Activated CD8-positive, alpha-beta T cell treated with anti-CD3 and anti-CD28 coated beads for 36 hours (primary cell): ENCODE results near the gene SLC4A4. TPM values are rescaled to one million over a fixed set of nuclear protein-coding genes. Genes with fewer than 3 reads are reported as not detected.

ENCODE experiments used
- ATAC-seq: fragments of 200-7000 bp; cut with Tn5 transposase; one replicate; pipeline ENCODE4 v1.10.0; 2021; ENCODE audit warnings: mild to moderate bottlenecking, moderate library complexity
- CTCF ChIA-PET: fragments of 350-600 bp; sonication (Branson Sonifier 250); formaldehyde crosslinking; loops from one replicate; lab custom pipeline; 2021; ENCODE audit warnings: antibody characterized with exemption; lab: Charles Lee
- POLR2A ChIA-PET: fragments of 350-600 bp; sonication (Branson Sonifier 250); formaldehyde crosslinking; loops from one replicate; lab custom pipeline; 2021; ENCODE audit warnings: antibody characterized with exemption; lab: Charles Lee
- DNase-seq: peaks from one replicate; pipeline ENCODE4 v3.0.0-alpha.2; 2020
- H3K27ac Mint-ChIP-seq: one replicate; pipeline ENCODE4 v1.8.0; 2021; ENCODE audit warnings: mild to moderate bottlenecking, mixed read lengths
- H3K27me3 Mint-ChIP-seq: one replicate; pipeline ENCODE4 v1.8.0; 2021; ENCODE audit warnings: mixed read lengths
- H3K36me3 Mint-ChIP-seq: one replicate; pipeline ENCODE4 v1.8.0; 2021; ENCODE audit warnings: low read depth, mixed read lengths
- H3K4me1 Mint-ChIP-seq: one replicate; pipeline ENCODE4 v1.8.0; 2021; ENCODE audit warnings: low read depth, mixed read lengths
- H3K4me3 Mint-ChIP-seq: one replicate; pipeline ENCODE4 v1.8.0; 2021; ENCODE audit warnings: mild to moderate bottlenecking, moderate library complexity, mixed read lengths
- H3K9me3 Mint-ChIP-seq: one replicate; pipeline ENCODE4 v1.8.0; 2021; ENCODE audit warnings: mixed read lengths
- intact Hi-C: fragments of 100-400 bp; cut with micrococcal nuclease; formaldehyde crosslinking; loops from one replicate; pipeline ENCODE4 v1.10.0; 2022
- total RNA-seq, 2 experiments: library from RNA; stranded (reverse); gene quantifications; one replicate each; pipeline ENCODE4 v1.2.3, GENCODE V29; 2021
- TF ChIP-seq, protein P1 (sequence below): fragments of 200-600 bp; IDR thresholded peaks from one replicate; pipeline ENCODE4 v1.8.0; 2022; ENCODE audit warnings: antibody characterized with exemption, mild to moderate bottlenecking

The SLC4A4 gene
- total RNA-seq, 2 experiments from 2014 or later: 0.59 to 0.81 TPM

- CTCF ChIA-PET: no interaction called here
- H3K36me3 Mint-ChIP-seq: no peaks in the 10 kb centered on the region
- H3K4me1 Mint-ChIP-seq: no peaks in the 10 kb centered on the region
- ATAC-seq (no peak), DNase-seq (no peak)
- H3K27me3 Mint-ChIP-seq: no peaks in the 10 kb centered on the region
- intact Hi-C loops: no loop called here
- POLR2A ChIA-PET: no interaction called here
- TF ChIP-seq, protein P1, sequence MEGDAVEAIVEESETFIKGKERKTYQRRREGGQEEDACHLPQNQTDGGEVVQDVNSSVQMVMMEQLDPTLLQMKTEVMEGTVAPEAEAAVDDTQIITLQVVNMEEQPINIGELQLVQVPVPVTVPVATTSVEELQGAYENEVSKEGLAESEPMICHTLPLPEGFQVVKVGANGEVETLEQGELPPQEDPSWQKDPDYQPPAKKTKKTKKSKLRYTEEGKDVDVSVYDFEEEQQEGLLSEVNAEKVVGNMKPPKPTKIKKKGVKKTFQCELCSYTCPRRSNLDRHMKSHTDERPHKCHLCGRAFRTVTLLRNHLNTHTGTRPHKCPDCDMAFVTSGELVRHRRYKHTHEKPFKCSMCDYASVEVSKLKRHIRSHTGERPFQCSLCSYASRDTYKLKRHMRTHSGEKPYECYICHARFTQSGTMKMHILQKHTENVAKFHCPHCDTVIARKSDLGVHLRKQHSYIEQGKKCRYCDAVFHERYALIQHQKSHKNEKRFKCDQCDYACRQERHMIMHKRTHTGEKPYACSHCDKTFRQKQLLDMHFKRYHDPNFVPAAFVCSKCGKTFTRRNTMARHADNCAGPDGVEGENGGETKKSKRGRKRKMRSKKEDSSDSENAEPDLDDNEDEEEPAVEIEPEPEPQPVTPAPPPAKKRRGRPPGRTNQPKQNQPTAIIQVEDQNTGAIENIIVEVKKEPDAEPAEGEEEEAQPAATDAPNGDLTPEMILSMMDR: no peak
- no peaks in the 10 kb centered on the region for H3K9me3 Mint-ChIP-seq
- H3K4me3 Mint-ChIP-seq: no peak overlapping the region
- H3K27ac Mint-ChIP-seq: no peak overlapping the region
Measured at GRCh38 chr4:71532407-71532806, 193.6 kb downstream of the SLC4A4 start.

DNA sequence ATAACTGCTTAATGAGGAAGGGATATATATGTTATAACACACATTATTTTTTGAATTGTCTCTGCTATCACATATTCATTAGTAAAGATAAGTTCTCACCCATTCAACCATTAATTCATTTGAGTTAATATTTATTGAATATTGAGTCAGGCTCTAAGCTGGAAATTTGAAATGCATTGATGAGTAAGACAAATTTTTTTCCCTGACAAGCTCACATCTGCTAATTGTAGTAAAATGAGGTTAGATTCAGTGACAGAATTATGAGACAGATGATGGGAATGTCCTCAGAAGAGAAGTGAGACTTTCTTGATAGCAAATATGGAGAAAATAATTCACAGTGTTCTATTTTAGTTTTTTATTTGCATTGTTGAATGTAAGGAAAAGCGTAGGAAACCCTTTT lies 194.3 kb downstream of the SLC4A4 start:
- Mint-ChIP-seq H3K4me3 (no peak overlapping the region), H3K36me3 (no peaks in the 10 kb centered on the region), H3K27me3 (no peaks in the 10 kb centered on the region), H3K4me1 (no peaks in the 10 kb centered on the region), H3K9me3 (no peaks in the 10 kb centered on the region), H3K27ac (no peak overlapping the region)
- TF ChIP-seq, protein P1: no peak
- no peak for ATAC-seq
- ChIA-PET CTCF (no interaction called here), POLR2A (no interaction called here)
- DNase-seq: no peak
- intact Hi-C loops: no loop called here

DNA sequence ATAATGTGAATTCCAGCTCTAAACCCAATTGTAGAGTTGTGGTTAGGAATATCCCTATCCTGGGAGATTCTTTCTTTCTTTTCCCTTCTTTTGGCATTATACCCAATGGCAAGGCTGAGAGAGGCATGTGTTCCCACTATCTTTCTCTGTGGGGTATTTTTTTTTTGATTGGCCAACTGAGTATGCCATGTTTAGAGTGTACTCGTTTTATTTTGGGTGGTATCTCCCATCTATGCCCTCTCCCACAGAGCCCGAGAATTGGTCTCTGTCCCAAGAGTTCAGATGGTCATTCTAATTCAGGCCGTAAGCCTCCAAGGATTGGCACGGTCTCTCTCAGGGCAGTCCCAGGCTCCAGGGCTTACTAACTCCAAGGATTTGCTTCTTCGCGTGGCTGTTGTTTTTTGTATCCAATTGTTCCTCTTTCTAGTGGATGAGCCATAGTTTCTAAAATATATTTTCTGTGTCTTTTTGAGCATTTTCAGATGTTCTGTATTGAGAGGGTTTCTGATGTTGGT lies 198.8 kb downstream of the SLC4A4 start:
- intact Hi-C loops: no loop called here
- POLR2A ChIA-PET: no interaction called here

DNA sequence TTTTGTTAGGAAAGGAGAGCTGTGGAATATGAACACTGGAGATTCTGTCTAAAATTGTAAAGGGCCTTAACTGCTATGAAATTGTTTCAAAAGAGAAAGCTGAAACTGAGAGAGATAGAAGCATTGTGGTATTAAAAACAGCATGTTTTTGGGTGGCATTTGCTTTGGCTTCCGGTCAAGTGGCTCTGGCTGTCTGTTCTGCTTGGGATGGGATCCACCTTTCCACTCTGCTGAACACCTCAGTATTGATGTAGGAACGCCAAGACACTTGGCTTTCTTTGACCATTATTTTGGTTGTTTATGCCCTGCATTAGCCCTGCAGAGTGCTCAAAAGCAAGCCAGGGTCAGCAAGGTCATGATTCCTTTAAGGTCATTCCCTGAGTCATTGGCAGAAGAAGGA lies 199.7 kb downstream of the SLC4A4 start:
- DNase-seq (no peak), ATAC-seq (no peak)
- ChIA-PET POLR2A (no interaction called here), CTCF (no interaction called here)
- Mint-ChIP-seq H3K9me3 (no peaks in the 10 kb centered on the region), H3K27ac (no peak overlapping the region), H3K27me3 (no peaks in the 10 kb centered on the region), H3K4me3 (no peak overlapping the region), H3K4me1 (no peaks in the 10 kb centered on the region), H3K36me3 (no peaks in the 10 kb centered on the region)
- intact Hi-C loops: no loop called here
- TF ChIP-seq, protein P1: no peak

More for the DNA sequence above, 198.8 kb downstream of the SLC4A4 start:
- Mint-ChIP-seq H3K9me3 (no peaks in the 10 kb centered on the region), H3K27ac (no peak overlapping the region), H3K4me3 (no peak overlapping the region), H3K27me3 (no peaks in the 10 kb centered on the region), H3K36me3 (no peaks in the 10 kb centered on the region), H3K4me1 (no peaks in the 10 kb centered on the region)
- TF ChIP-seq, protein P1: no peak
- DNase-seq (no peak), ATAC-seq (no peak)
- CTCF ChIA-PET: no interaction called here

DNA sequence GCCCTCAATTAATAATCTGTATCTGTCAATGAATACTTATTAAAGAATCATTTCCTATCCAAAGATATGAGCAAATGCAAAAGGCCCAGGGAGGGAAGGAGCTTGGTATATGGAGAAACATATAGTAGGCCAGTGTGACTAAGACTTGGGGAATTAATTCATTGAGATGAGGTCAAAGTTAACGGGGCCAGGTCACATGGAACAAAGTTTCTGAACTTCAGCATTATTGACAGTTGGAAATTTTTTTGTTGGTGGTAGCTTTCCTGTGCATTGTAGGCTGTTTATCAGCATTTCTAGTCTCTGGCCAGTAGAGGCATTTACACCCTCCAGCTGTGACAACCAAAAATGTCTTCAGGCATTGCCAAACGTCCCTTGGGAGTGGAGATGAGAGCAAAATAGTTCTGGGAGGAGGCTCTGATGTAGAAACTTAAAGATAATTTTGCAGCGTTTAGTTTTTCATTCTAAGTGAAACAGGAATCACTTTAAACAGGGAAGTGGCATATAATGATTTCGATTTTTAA lies 202.0 kb downstream of the SLC4A4 start:
- no peaks in the 10 kb centered on the region for H3K27me3 Mint-ChIP-seq
- no peaks in the 10 kb centered on the region for H3K36me3 Mint-ChIP-seq
- CTCF ChIA-PET: no interaction called here
- intact Hi-C loops: no loop called here
- ATAC-seq (no peak), DNase-seq (no peak)
- H3K4me1 Mint-ChIP-seq: no peaks in the 10 kb centered on the region
- POLR2A ChIA-PET: no interaction called here
- TF ChIP-seq, protein P1: no peak
- no peak overlapping the region for H3K27ac Mint-ChIP-seq
- H3K9me3 Mint-ChIP-seq: no peaks in the 10 kb centered on the region
- H3K4me3 Mint-ChIP-seq: no peak overlapping the region
